Endodermal cell (in vitro differentiated cells): ENCODE results near the gene YPEL4. TPM values are rescaled to one million over a fixed set of nuclear protein-coding genes. Genes with fewer than 3 reads are reported as not detected.

Experiments used
- DNase-seq: peaks from one replicate; pipeline ENCODE4 v3.0.0-alpha.2; 2017
- H3K27ac ChIP-seq: 2 replicates; pipeline ENCODE4 v1.5.1; 2013; ENCODE audit warnings: mild to moderate bottlenecking, low read depth, low read length, moderate library complexity
- H3K27me3 ChIP-seq: 2 replicates; pipeline ENCODE4 v1.6.1; 2013; ENCODE audit warnings: mild to moderate bottlenecking, low read length, moderate library complexity; ENCODE audit not compliant: insufficient read depth, control insufficient read depth, poor library complexity, severe bottlenecking
- H3K36me3 ChIP-seq: 2 replicates; pipeline ENCODE4 v1.7.0; 2013; ENCODE audit warnings: mild to moderate bottlenecking, low read length, moderate library complexity; ENCODE audit not compliant: control insufficient read depth, insufficient read depth
- H3K4me1 ChIP-seq: one replicate; pipeline ENCODE4 v1.7.0; 2013; ENCODE audit warnings: low read length; ENCODE audit not compliant: control insufficient read depth, insufficient read depth
- H3K4me3 ChIP-seq: 2 replicates; pipeline ENCODE4 v1.5.1; 2013; ENCODE audit warnings: mild to moderate bottlenecking, low read length, moderate library complexity
- H3K9ac ChIP-seq: 2 replicates; pipeline ENCODE4 v1.6.1; 2013; ENCODE audit warnings: mild to moderate bottlenecking, low read length, moderate library complexity; ENCODE audit not compliant: poor library complexity, severe bottlenecking; ENCODE audit errors: extremely low read depth
- H3K9me3 ChIP-seq: 2 replicates; pipeline ENCODE4 v1.6.1; 2013; ENCODE audit warnings: mild to moderate bottlenecking, low read length, moderate library complexity; ENCODE audit not compliant: control insufficient read depth
- H3K27ac Mint-ChIP-seq: 2 replicates; pipeline ENCODE4 v1.8.0; 2020; ENCODE audit warnings: mixed read lengths
- H3K27me3 Mint-ChIP-seq: 2 replicates; pipeline ENCODE4 v1.8.0; 2021; ENCODE audit warnings: mild to moderate bottlenecking, mixed read lengths; ENCODE audit not compliant: insufficient read depth
- H3K36me3 Mint-ChIP-seq: 2 replicates; pipeline ENCODE4 v1.8.0; 2020; ENCODE audit warnings: low read depth, mixed read lengths
- H3K4me1 Mint-ChIP-seq: 2 replicates; pipeline ENCODE4 v1.8.0; 2020; ENCODE audit warnings: mixed read lengths
- H3K4me3 Mint-ChIP-seq: 2 replicates; pipeline ENCODE4 v1.8.0; 2020; ENCODE audit warnings: mild to moderate bottlenecking, moderate library complexity, mixed read lengths
- H3K9me3 Mint-ChIP-seq: 2 replicates; pipeline ENCODE4 v1.8.0; 2020; ENCODE audit warnings: mild to moderate bottlenecking, mixed read lengths
- WGBS, 2 experiments: methylation state at CpG; one replicate each; pipeline versions ENCODE4 v1.1.5 to v1.1.7; 2013; ENCODE audit warnings: missing lambda C conversion rate in 2 of 2, mixed read lengths in 1 of 2; ENCODE audit not compliant: insufficient coverage in 1 of 2, insufficient read length in 1 of 2; 5-methylcytosine and 5-hydroxymethylcytosine counted together
- total RNA-seq, 2 donors: library from RNA; stranded (reverse); fragmentation: NEBNext Ultra II Directional in 1 of 2; extraction: Animal tissue kit (Norgen Biotek cat#: 25700) in 1 of 2; gene quantifications; 2 replicates in 1 of 2; 3 replicates in 1 of 2; pipeline ENCODE4 v1.2.1, GENCODE V29; 2021
- TF ChIP-seq, protein P1 (sequence below): fragments of 200-600 bp; sonication (generic); conservative IDR thresholded peaks from 2 replicates; pipeline ENCODE4 v1.5.0; 2021; ENCODE audit warnings: antibody characterized with exemption, mild to moderate bottlenecking

The YPEL4 gene
- total RNA-seq, 2 donors from 2014 or later, result not detected

DNA sequence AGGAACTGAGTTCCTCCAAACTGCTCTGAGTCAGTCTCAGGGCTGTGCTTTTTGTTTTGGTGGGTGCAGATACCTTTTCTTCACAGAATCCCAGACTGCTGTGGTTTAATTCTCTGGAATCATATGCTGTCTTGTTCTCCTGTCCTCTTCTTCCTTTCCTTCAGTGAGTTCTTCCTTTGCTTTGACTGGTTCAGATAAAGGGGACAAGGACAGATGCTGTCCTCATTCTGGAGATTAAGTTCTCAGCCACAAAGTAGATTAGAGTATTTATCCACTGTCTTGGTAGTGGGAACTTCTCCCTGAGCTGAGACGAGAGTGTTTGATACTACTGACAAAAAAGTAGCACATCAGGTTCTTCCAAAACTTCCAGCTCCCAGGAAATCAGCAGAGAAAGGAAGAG, 31.5 kb upstream of the YPEL4 start:
- Mint-ChIP-seq H3K27me3 (no peaks in the 10 kb centered on the region), H3K4me1 (peaks cover 32% of the 10 kb centered on the region), H3K4me3 (peak overlapping the region; percentile 5), H3K27ac (peak overlapping the region; percentile 57), H3K36me3 (peaks cover 51% of the 10 kb centered on the region), H3K9me3 (no peaks in the 10 kb centered on the region)
- no peak overlapping the region for H3K27ac ChIP-seq
- peak overlapping the region; percentile 73 for H3K4me3 ChIP-seq
- TF ChIP-seq, protein P1, sequence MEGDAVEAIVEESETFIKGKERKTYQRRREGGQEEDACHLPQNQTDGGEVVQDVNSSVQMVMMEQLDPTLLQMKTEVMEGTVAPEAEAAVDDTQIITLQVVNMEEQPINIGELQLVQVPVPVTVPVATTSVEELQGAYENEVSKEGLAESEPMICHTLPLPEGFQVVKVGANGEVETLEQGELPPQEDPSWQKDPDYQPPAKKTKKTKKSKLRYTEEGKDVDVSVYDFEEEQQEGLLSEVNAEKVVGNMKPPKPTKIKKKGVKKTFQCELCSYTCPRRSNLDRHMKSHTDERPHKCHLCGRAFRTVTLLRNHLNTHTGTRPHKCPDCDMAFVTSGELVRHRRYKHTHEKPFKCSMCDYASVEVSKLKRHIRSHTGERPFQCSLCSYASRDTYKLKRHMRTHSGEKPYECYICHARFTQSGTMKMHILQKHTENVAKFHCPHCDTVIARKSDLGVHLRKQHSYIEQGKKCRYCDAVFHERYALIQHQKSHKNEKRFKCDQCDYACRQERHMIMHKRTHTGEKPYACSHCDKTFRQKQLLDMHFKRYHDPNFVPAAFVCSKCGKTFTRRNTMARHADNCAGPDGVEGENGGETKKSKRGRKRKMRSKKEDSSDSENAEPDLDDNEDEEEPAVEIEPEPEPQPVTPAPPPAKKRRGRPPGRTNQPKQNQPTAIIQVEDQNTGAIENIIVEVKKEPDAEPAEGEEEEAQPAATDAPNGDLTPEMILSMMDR, result no peak
- H3K36me3 ChIP-seq, result peaks cover 58% of the 10 kb centered on the region
- H3K9ac ChIP-seq, result no peak overlapping the region
- H3K9me3 ChIP-seq, result no peaks in the 10 kb centered on the region
- peaks cover 30% of the 10 kb centered on the region for H3K4me1 ChIP-seq
- 44 to 82% methylated on average over 1 of the region's 1 CpG for WGBS, 2 experiments
- no peak for DNase-seq
- no peaks in the 10 kb centered on the region for H3K27me3 ChIP-seq

DNA sequence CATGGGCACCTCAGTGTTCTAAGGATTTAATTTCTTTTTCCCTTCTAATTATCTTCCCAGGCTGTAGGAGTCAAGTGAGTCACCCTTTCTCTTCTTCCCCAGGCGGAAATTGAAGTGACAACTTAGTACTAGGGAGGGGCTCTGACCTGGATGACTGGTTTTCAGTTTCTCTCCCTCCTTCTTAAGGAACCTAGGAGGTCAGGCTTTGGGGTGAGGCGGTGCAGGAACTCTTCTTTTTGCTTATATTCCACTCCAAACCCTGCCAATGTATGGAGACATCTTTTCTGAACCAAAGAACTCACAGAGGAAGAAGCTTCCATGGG, 30.8 kb upstream of the YPEL4 start:
- peak overlapping the region; percentile 73 for H3K27ac Mint-ChIP-seq
- H3K4me3 ChIP-seq, result peak overlapping the region; percentile 73
- WGBS, 2 experiments, result 100% methylated on average over 1 of the region's 2 CpGs; no CpG with 5 or more reads in 1 of the 2 experiments
- no peaks in the 10 kb centered on the region for H3K27me3 ChIP-seq
- DNase-seq, result no peak
- H3K9me3 Mint-ChIP-seq, result no peaks in the 10 kb centered on the region
- H3K36me3 ChIP-seq, result peaks cover 53% of the 10 kb centered on the region
- no peaks in the 10 kb centered on the region for H3K27me3 Mint-ChIP-seq
- no peak overlapping the region for H3K27ac ChIP-seq
- H3K4me1 Mint-ChIP-seq, result peaks cover 39% of the 10 kb centered on the region
- H3K4me3 Mint-ChIP-seq, result peak overlapping the region; percentile 5
- H3K36me3 Mint-ChIP-seq, result peaks cover 46% of the 10 kb centered on the region
- TF ChIP-seq, protein P1, result no peak
- H3K9me3 ChIP-seq, result no peaks in the 10 kb centered on the region
- peaks cover 35% of the 10 kb centered on the region for H3K4me1 ChIP-seq
- no peak overlapping the region for H3K9ac ChIP-seq

DNA sequence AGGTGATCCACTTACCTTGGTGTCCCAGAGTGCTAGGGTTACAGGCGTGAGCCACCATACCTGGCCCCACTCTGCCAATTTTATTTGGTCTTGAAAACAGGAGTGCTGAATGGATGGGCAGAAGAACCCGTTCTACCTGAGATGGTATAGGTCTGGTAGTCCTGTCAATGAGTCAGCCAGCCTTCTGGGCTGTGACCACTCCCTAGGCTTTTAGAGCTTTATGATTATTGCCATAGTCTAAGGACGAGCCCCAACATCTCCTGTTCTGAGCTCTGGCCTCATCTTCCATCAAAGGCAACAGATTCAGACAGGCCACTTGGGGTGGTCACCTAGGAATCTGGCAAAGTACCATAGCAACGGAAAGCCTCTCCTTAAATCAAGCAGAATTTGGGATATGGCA, 29.7 kb upstream of the YPEL4 start:
- Histone ChIP-seq H3K4me3 (no peak overlapping the region), H3K36me3 (peaks cover 47% of the 10 kb centered on the region), H3K4me1 (peaks cover 44% of the 10 kb centered on the region), H3K27ac (no peak overlapping the region), H3K9me3 (no peaks in the 10 kb centered on the region), H3K27me3 (no peaks in the 10 kb centered on the region), H3K9ac (no peak overlapping the region)
- Mint-ChIP-seq H3K4me3 (no peak overlapping the region), H3K9me3 (no peaks in the 10 kb centered on the region), H3K36me3 (peaks cover 37% of the 10 kb centered on the region), H3K4me1 (peaks cover 50% of the 10 kb centered on the region), H3K27me3 (no peaks in the 10 kb centered on the region), H3K27ac (no peak overlapping the region)
- DNase-seq, result no peak
- TF ChIP-seq, protein P1, result no peak
- 94 to 98% methylated on average over 4 of the region's 4 CpGs for WGBS, 2 experiments
